ENCODE data around the gene SNRPB. TPM values are rescaled to one million over a fixed set of nuclear protein-coding genes. Genes with fewer than 3 reads are reported as not detected.
A peak's percentile ranks its signal among the peaks of the same experiment; 100 is the strongest.

The SNRPB gene
- total and polyA plus RNA-seq, 2 donors (not counting 3 experiments of a cell fraction or from before 2014, with no cell fraction given), result 296 to 340 TPM

GRCh38 chr20:2451939-2452732 lies 18.5 kb downstream of the SNRPB start:
- Histone ChIP-seq H3K4me2 (ENCODE audit: insufficient read depth, low read length) (no peak overlapping the region), H3K36me3 (ENCODE audit: control insufficient read depth in 2 of 2, extremely low read depth in 1 of 2, insufficient read depth in 2 of 2, low read length in 2 of 2) (no peaks in the 10 kb centered on the region), H3K9ac (replicated peaks; ENCODE audit: extremely low read depth, insufficient read depth, low read length) (no peak overlapping the region), H3K4me1 (ENCODE audit: control insufficient read depth, extremely low read depth, insufficient read depth, low read length) (no peaks in the 10 kb centered on the region), H3K27me3 (ENCODE audit: control insufficient read depth in 2 of 2, insufficient read depth in 2 of 2, low read length in 2 of 2) (no peaks in the 10 kb centered on the region), H3K9me3 (replicated peaks; ENCODE audit: control insufficient read depth, insufficient read depth, low read length) (no peaks in the 10 kb centered on the region), H3K4me3 (replicated peaks in 1 of 3; ENCODE audit: insufficient read depth in 1 of 3, low read depth in 1 of 3, low read length in 3 of 3) (no peak overlapping the region), H4K20me1 (replicated peaks; ENCODE audit: control insufficient read depth, extremely low read depth, insufficient read depth, low read length) (no peaks in the 10 kb centered on the region), H2AFZ (ENCODE audit: low read depth, low read length) (no peak overlapping the region), H3K27ac (ENCODE audit: insufficient read depth, low read depth, low read length) (no peak overlapping the region), H3K9me1 (replicated peaks; ENCODE audit: control insufficient read depth, extremely low read depth, insufficient read depth, low read length) (no peaks in the 10 kb centered on the region), H3K79me2 (ENCODE audit: control insufficient read depth, insufficient read depth, low read length) (no peaks in the 10 kb centered on the region)
- POLR2A ChIA-PET, result interaction anchor here (0.9 kb wide), 1 partner anchor 11 kb away, joined by 3 read pairs; no protein-coding TSS in a partner anchor
- peak; percentile 85 for FAIRE-seq
- peak; percentile 62 for DNase-seq (ENCODE audit: low read depth, low spot score)
- intact Hi-C loops (cut with micrococcal nuclease) (loop anchor here (1.0 to 10.0 kb wide), 3 partner anchors 245 to 485 kb away; partner anchors contain the start of gene STK35), dilution Hi-C loops (cut with MboI; ENCODE audit: extremely low pct_ligation_motif_present, low sequenced_read_pairs) (no loop called here)
- CTCF ChIA-PET, result interaction anchor here (0.8 to 4.8 kb wide), 15 partner anchors 9 to 256 kb away, joined by 3 to 55 read pairs (median 4); no protein-coding TSS in a partner anchor
- TF ChIP-seq, protein P1, sequence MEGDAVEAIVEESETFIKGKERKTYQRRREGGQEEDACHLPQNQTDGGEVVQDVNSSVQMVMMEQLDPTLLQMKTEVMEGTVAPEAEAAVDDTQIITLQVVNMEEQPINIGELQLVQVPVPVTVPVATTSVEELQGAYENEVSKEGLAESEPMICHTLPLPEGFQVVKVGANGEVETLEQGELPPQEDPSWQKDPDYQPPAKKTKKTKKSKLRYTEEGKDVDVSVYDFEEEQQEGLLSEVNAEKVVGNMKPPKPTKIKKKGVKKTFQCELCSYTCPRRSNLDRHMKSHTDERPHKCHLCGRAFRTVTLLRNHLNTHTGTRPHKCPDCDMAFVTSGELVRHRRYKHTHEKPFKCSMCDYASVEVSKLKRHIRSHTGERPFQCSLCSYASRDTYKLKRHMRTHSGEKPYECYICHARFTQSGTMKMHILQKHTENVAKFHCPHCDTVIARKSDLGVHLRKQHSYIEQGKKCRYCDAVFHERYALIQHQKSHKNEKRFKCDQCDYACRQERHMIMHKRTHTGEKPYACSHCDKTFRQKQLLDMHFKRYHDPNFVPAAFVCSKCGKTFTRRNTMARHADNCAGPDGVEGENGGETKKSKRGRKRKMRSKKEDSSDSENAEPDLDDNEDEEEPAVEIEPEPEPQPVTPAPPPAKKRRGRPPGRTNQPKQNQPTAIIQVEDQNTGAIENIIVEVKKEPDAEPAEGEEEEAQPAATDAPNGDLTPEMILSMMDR (IDR thresholded peaks at IDR 0.05; ENCODE audit: extremely low read depth in 1 of 2, insufficient read depth in 1 of 2, low read depth in 1 of 2, low read length in 2 of 2), result peak; percentile 84 to 90
- TF ChIP-seq MYC (IDR thresholded peaks at IDR 0.05; ENCODE audit: low read depth, low read length) (no peak), POLR2AphosphoS5 (IDR thresholded peaks at IDR 0.05; ENCODE audit: insufficient read depth, low read depth, low read length) (no peak)
- no TSS peak for BruUV-seq (replicated peaks)

DNA sequence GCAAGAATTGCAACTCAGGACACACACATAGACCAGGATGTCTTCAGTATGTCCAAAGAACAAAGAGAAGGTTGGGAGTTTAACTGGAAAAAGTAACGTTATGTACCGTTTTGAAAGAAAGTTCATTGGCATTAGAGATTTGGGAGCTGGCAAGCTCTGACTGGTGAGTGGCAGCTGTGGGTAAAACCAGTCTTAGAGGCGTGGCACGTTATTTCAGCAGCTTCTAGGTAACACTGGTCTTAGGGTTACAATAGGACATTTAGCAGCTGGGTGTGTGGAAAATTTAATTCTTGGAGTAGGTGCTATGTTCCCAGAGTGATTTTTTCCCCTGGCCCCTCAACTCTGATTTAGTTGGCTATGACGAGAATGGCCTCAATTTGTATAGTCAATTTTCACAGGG lies 19.2 kb downstream of the SNRPB start:
- ChIA-PET CTCF (interaction anchor here (1.1 to 4.8 kb wide), 8 partner anchors 11 to 255 kb away, joined by 3 to 55 read pairs (median 6); no protein-coding TSS in a partner anchor), POLR2A (interaction anchor here (0.9 kb wide), 1 partner anchor 11 kb away, joined by 3 read pairs; no protein-coding TSS in a partner anchor)
- H3K36me3 ChIP-seq (ENCODE audit: control insufficient read depth in 2 of 2, extremely low read depth in 1 of 2, insufficient read depth in 2 of 2, low read length in 2 of 2), result no peaks in the 10 kb centered on the region
- H3K79me2 ChIP-seq (ENCODE audit: control insufficient read depth, insufficient read depth, low read length), result no peaks in the 10 kb centered on the region
- no peak overlapping the region for H2AFZ ChIP-seq (ENCODE audit: low read depth, low read length)
- no peaks in the 10 kb centered on the region for H3K9me3 ChIP-seq (replicated peaks; ENCODE audit: control insufficient read depth, insufficient read depth, low read length)
- H3K4me2 ChIP-seq (ENCODE audit: insufficient read depth, low read length), result no peak overlapping the region
- H3K4me3 ChIP-seq (replicated peaks in 1 of 3; ENCODE audit: insufficient read depth in 1 of 3, low read depth in 1 of 3, low read length in 3 of 3), result no peak overlapping the region
- dilution Hi-C loops (cut with MboI; ENCODE audit: extremely low pct_ligation_motif_present, low sequenced_read_pairs) (no loop called here), intact Hi-C loops (cut with micrococcal nuclease) (loop anchor here (5.0 to 10.0 kb wide), 2 partner anchors 347 to 484 kb away; partner anchors contain the start of gene STK35)
- DNase-seq (ENCODE audit: low read depth, low spot score), result no peak
- H3K27ac ChIP-seq (ENCODE audit: insufficient read depth, low read depth, low read length), result no peak overlapping the region
- no peaks in the 10 kb centered on the region for H3K27me3 ChIP-seq (ENCODE audit: control insufficient read depth in 2 of 2, insufficient read depth in 2 of 2, low read length in 2 of 2)
- no peak for TF ChIP-seq JUN (IDR thresholded peaks at IDR 0.05; ENCODE audit: borderline replicate concordance, insufficient read depth, insufficient read length, low read depth)
- TF ChIP-seq EZH2 (IDR thresholded peaks at IDR 0.05; ENCODE audit: borderline replicate concordance, low read depth, low read length, severe bottlenecking), result no peak
- TF ChIP-seq, protein P1 (IDR thresholded peaks at IDR 0.05; ENCODE audit: extremely low read depth in 1 of 2, insufficient read depth in 1 of 2, low read depth in 1 of 2, low read length in 2 of 2), result no peak
- no peak for TF ChIP-seq POLR2AphosphoS5 (IDR thresholded peaks at IDR 0.05; ENCODE audit: insufficient read depth, low read depth, low read length)
- no peak for TF ChIP-seq GATA2 (IDR thresholded peaks at IDR 0.05; ENCODE audit: insufficient read depth, insufficient read length, low read depth, low read length)
- no peak for TF ChIP-seq POLR2A (IDR thresholded peaks at IDR 0.05; ENCODE audit: low read depth, low read length)
- TF ChIP-seq FOS (IDR thresholded peaks at IDR 0.05; ENCODE audit: borderline replicate concordance, insufficient read depth, low read length), result no peak
- TF ChIP-seq, protein P2, sequence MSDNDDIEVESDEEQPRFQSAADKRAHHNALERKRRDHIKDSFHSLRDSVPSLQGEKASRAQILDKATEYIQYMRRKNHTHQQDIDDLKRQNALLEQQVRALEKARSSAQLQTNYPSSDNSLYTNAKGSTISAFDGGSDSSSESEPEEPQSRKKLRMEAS (IDR thresholded peaks at IDR 0.05; ENCODE audit: insufficient read depth, insufficient read length), result no peak
- TF ChIP-seq MYC (IDR thresholded peaks at IDR 0.05; ENCODE audit: low read depth, low read length), result no peak
- H4K20me1 ChIP-seq (replicated peaks; ENCODE audit: control insufficient read depth, extremely low read depth, insufficient read depth, low read length), result no peaks in the 10 kb centered on the region
- no peaks in the 10 kb centered on the region for H3K4me1 ChIP-seq (ENCODE audit: control insufficient read depth, extremely low read depth, insufficient read depth, low read length)
- no peak overlapping the region for H3K9ac ChIP-seq (replicated peaks; ENCODE audit: extremely low read depth, insufficient read depth, low read length)
- FAIRE-seq, result no peak
- no TSS peak for BruUV-seq (replicated peaks)
- H3K9me1 ChIP-seq (replicated peaks; ENCODE audit: control insufficient read depth, extremely low read depth, insufficient read depth, low read length), result no peaks in the 10 kb centered on the region

Data from endothelial cell of umbilical vein (primary cell).